Gastrocnemius medialis (tissue), 4 donors: ENCODE results near the gene CEP112. TPM values are rescaled to one million over a fixed set of nuclear protein-coding genes. Genes with fewer than 3 reads are reported as not detected.

Experiments
- ATAC-seq, 2 donors: fragments of 150-250 bp; one replicate each; pipeline ENCODE4 v1.9.1; 2016
- DNase-seq, 2 donors: peaks; one replicate each; pipeline ENCODE4 v3.0.0-alpha.2; 2019
- H3K27ac ChIP-seq, 4 donors: fragments of 200-600 bp; sonication (generic); 1 replicate in 1 of 4; 2 replicates in 3 of 4; pipeline ENCODE4 v1.5.1; 2016 to 2018; ENCODE audit warnings: mild to moderate bottlenecking in 2 of 4, moderate library complexity in 1 of 4
- H3K27me3 ChIP-seq, 3 donors: fragments of 200-600 bp; sonication (generic) in 2 of 3; 1 replicate in 1 of 3; 2 replicates in 2 of 3; pipeline versions ENCODE4 v1.5.1 to v1.6.0; 2016 to 2019; ENCODE audit warnings: mild to moderate bottlenecking in 1 of 3, moderate library complexity in 1 of 3
- H3K36me3 ChIP-seq, 2 donors: fragments of 200-600 bp; sonication (generic) in 1 of 2; one replicate each; pipeline ENCODE4 v1.5.1; 2017 to 2018
- H3K4me1 ChIP-seq, 2 donors: fragments of 200-600 bp; sonication (generic) in 1 of 2; one replicate each; pipeline ENCODE4 v1.5.1; 2016 to 2017; ENCODE audit warnings: mild to moderate bottlenecking in 2 of 2
- H3K4me3 ChIP-seq, 4 donors: fragments of 200-600 bp; sonication (generic) in 3 of 4; 1 replicate in 1 of 4; 2 replicates in 3 of 4; pipeline ENCODE4 v1.5.1; 2016 to 2019; ENCODE audit warnings: mild to moderate bottlenecking in 2 of 4
- H3K9me3 ChIP-seq, 3 donors: fragments of 200-600 bp; sonication (generic) in 2 of 3; 1 replicate in 1 of 3; 2 replicates in 2 of 3; pipeline ENCODE4 v1.5.1; 2016 to 2019
- POLR2A ChIP-seq, 2 donors: fragments of 450-650 bp; IDR thresholded peaks; one replicate each; pipeline ENCODE4 v1.6.1; 2017; ENCODE audit warnings: antibody characterized with exemption in 2 of 2, mild to moderate bottlenecking in 2 of 2, moderate library complexity in 2 of 2
- in situ Hi-C, 4 donors: fragments of 200-750 bp; cut with MboI; loops; one replicate each; pipeline versions ENCODE4 v1.15.0 to v1.8.0; 2017; ENCODE audit warnings: low sequenced_read_pairs in 4 of 4
- intact Hi-C: fragments of 100-400 bp; cut with DNase I; formaldehyde crosslinking; loops from one replicate; pipeline ENCODE4 v1.15.1; 2023; ENCODE audit warnings: low total_unique reads
- total RNA-seq, 4 donors: library from RNA; depleted of rRNA; stranded (reverse); fragments of >200 nt; gene quantifications; one replicate each; pipeline versions ENCODE4 v1.1.0 to v1.2.3, GENCODE V29; 2016
- TF ChIP-seq, protein P1 (sequence below), 5 experiments: fragments of 450-650 bp in 3 of 5; fragments of 200-600 bp in 2 of 5; sonication (generic) in 2 of 5; IDR thresholded peaks in 4 of 5; conservative IDR thresholded peaks in 1 of 5; 1 replicate in 4 of 5; 2 replicates in 1 of 5; pipeline ENCODE4 v1.5.1; 2016 to 2019; ENCODE audit warnings: antibody characterized with exemption in 5 of 5, mild to moderate bottlenecking in 3 of 5, moderate library complexity in 3 of 5

CEP112 gene
- total RNA-seq, 4 donors from 2014 or later = 6.1 to 8.7 (median 7.1) TPM

DNA sequence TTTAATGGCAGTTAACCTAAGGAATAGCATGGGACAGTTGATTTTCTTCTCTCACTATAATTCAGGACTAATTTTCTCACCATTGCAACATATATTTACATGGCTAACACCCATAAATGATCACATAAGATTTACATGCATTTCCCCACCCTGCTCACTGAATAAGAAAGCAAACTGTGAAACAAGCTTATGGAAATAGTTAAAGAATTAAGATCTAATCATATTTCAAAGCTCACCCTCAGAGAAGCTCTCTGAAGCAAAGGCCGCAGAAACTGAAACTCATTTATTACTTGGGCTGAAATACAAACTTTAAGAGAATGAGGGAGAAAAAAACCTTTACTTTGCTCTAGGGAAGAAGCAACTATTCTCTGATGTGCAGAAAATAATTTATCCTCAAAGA is 411.8 kb downstream of the CEP112 start:
- Histone ChIP-seq H3K27me3 (no peaks in the 10 kb centered on the region), H3K4me1 (peaks cover 4 to 16% of the 10 kb centered on the region in 2 donors), H3K27ac (no peak overlapping the region), H3K36me3 (no peaks in the 10 kb centered on the region), H3K9me3 (no peaks in the 10 kb centered on the region), H3K4me3 (no peak overlapping the region)
- in situ Hi-C loops = loop anchor here in 3 of 4 donors (10.0 to 25.0 kb wide), 2 partner anchors 55 to 818 kb away; no protein-coding TSS in a partner anchor
- no peak for TF ChIP-seq POLR2A (IDR thresholded peaks at IDR 0.05)
- TF ChIP-seq, protein P1, sequence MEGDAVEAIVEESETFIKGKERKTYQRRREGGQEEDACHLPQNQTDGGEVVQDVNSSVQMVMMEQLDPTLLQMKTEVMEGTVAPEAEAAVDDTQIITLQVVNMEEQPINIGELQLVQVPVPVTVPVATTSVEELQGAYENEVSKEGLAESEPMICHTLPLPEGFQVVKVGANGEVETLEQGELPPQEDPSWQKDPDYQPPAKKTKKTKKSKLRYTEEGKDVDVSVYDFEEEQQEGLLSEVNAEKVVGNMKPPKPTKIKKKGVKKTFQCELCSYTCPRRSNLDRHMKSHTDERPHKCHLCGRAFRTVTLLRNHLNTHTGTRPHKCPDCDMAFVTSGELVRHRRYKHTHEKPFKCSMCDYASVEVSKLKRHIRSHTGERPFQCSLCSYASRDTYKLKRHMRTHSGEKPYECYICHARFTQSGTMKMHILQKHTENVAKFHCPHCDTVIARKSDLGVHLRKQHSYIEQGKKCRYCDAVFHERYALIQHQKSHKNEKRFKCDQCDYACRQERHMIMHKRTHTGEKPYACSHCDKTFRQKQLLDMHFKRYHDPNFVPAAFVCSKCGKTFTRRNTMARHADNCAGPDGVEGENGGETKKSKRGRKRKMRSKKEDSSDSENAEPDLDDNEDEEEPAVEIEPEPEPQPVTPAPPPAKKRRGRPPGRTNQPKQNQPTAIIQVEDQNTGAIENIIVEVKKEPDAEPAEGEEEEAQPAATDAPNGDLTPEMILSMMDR (IDR thresholded peaks at IDR 0.05 in 4 of 5, conservative IDR thresholded peaks at IDR 0.05 in 1 of 5) = no peak
- DNase-seq = no peak
- intact Hi-C loops = loop anchor here (10.0 kb wide), 1 partner anchor 215 kb away; the partner anchor contains the start of gene AXIN2
- ATAC-seq = no peak

DNA sequence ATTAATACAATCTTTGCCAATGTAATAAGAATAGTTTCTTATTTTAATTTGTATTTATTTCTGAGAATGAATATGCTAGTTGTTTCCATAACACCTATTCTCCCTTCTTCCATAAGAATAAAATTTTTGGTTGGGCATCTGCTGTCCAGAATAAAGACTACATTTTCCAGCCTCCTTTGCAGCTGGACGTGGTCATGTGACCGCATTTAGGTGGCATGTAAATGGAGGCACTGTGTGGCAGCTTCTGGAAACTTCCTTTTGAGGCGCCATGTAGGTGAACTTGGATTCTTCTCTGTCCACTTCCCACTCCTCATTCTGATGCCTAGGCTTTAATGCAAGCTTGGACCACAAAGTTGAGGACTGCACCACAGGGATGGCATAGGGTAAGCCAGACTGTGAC is 415.0 kb downstream of the CEP112 start:
- no peak for TF ChIP-seq POLR2A (IDR thresholded peaks at IDR 0.05)
- TF ChIP-seq, protein P1 (IDR thresholded peaks at IDR 0.05 in 4 of 5, conservative IDR thresholded peaks at IDR 0.05 in 1 of 5) = no peak
- no peaks in the 10 kb centered on the region for H3K36me3 ChIP-seq
- no peaks in the 10 kb centered on the region for H3K27me3 ChIP-seq
- in situ Hi-C loops = loop anchor here in 1 of 4 donors (25.0 kb wide), 1 partner anchor 815 kb away; no protein-coding TSS in a partner anchor
- intact Hi-C loops = no loop called here
- no peak overlapping the region for H3K27ac ChIP-seq
- ATAC-seq = no peak
- H3K4me3 ChIP-seq = no peak overlapping the region
- no peak for DNase-seq
- no peaks in the 10 kb centered on the region for H3K9me3 ChIP-seq
- no peaks in the 10 kb centered on the region for H3K4me1 ChIP-seq

DNA sequence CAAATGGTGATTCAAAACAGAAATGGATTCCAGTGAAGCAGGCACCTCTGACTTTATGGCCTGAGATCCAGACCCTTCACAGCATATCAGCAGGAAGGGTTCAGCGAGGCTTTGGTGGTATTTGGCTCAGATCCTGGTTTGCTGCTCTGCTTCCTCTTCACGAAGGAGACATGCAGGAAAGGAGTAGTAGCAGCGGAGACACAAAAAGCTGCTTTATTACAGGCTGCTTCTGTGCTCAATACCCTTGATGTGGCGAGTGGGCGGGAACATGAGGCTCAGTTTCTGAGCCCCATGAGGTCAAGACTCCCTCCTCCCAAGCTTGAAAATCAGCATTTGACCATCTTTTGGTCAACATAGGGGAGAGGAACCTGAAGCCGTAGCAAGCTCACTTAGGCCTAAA is 417.1 kb downstream of the CEP112 start:
- Histone ChIP-seq H3K27ac (no peak overlapping the region), H3K4me3 (no peak overlapping the region), H3K36me3 (no peaks in the 10 kb centered on the region), H3K9me3 (no peaks in the 10 kb centered on the region), H3K27me3 (no peaks in the 10 kb centered on the region), H3K4me1 (no peaks in the 10 kb centered on the region)
- no peak for ATAC-seq
- no peak for DNase-seq
- in situ Hi-C loops = loop anchor here in 1 of 4 donors (25.0 kb wide), 1 partner anchor 812 kb away; no protein-coding TSS in a partner anchor
- TF ChIP-seq, protein P1 (IDR thresholded peaks at IDR 0.05 in 4 of 5, conservative IDR thresholded peaks at IDR 0.05 in 1 of 5) = no peak
- TF ChIP-seq POLR2A (IDR thresholded peaks at IDR 0.05) = no peak
- intact Hi-C loops = no loop called here

DNA sequence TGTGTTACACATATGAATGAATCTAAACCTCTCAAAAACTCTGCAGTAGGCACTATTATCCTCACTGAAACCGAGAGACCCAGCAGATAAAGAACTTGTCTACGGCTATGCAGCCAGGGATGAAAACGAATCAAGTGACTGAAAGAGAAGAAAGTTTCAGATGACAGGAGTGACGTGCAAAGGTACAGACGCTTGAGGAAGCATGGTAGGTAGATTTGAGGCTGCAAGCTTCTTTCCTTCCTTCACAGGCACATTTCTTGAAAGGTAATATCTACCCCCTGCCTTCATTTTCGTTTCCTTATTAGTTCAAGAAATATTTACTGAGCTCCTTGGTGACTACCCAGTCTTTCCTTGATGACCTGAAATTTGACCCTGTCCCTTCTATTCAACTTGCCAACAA is 418.9 kb downstream of the CEP112 start:
- intact Hi-C loops (no loop called here), in situ Hi-C loops (no loop called here)
- TF ChIP-seq, protein P1 (IDR thresholded peaks at IDR 0.05 in 4 of 5, conservative IDR thresholded peaks at IDR 0.05 in 1 of 5) = no peak
- TF ChIP-seq POLR2A (IDR thresholded peaks at IDR 0.05) = no peak
- no peak for ATAC-seq
- no peak for DNase-seq
- Histone ChIP-seq H3K27ac (no peak overlapping the region), H3K27me3 (no peaks in the 10 kb centered on the region), H3K36me3 (no peaks in the 10 kb centered on the region), H3K4me3 (no peak overlapping the region), H3K9me3 (no peaks in the 10 kb centered on the region), H3K4me1 (no peaks in the 10 kb centered on the region)

DNA sequence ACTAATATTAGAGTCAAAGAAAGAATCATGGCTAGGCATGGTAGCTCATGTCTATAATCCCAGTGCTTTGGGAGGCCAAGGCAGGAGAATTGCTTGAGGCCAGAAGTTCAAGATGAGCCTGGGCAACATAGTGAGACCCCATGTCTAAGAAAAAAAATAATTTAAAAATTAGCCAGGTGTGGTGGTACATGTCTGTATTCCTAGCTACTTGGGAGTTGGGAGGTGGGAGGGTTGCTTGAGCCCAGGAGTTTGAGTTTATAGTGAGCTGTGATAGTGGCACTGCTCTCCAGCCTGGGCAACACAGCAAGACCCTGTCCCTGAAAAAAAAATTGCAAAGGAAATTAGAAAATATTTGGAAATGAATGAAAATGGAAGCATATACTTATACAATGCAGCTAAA is 420.2 kb downstream of the CEP112 start:
- in situ Hi-C loops = no loop called here
- Histone ChIP-seq H3K4me1 (no peaks in the 10 kb centered on the region), H3K27ac (no peak overlapping the region), H3K4me3 (no peak overlapping the region), H3K9me3 (no peaks in the 10 kb centered on the region), H3K27me3 (no peaks in the 10 kb centered on the region), H3K36me3 (no peaks in the 10 kb centered on the region)
- intact Hi-C loops = no loop called here
- ATAC-seq = no peak
- no peak for TF ChIP-seq POLR2A (IDR thresholded peaks at IDR 0.05)
- TF ChIP-seq, protein P1 (IDR thresholded peaks at IDR 0.05 in 4 of 5, conservative IDR thresholded peaks at IDR 0.05 in 1 of 5) = no peak
- DNase-seq = no peak
